ENCODE data around the gene DOK4. TPM values are rescaled to one million over a fixed set of nuclear protein-coding genes. Genes with fewer than 3 reads are reported as not detected.

DOK4 gene
- total and polyA plus RNA-seq, 2 experiments from 2014 or later: 11.4 to 29.1 TPM

GRCh38 chr16:57503366-57503765 lies 17.1 kb upstream of the DOK4 start (continued):
- TF ChIP-seq, protein P1, sequence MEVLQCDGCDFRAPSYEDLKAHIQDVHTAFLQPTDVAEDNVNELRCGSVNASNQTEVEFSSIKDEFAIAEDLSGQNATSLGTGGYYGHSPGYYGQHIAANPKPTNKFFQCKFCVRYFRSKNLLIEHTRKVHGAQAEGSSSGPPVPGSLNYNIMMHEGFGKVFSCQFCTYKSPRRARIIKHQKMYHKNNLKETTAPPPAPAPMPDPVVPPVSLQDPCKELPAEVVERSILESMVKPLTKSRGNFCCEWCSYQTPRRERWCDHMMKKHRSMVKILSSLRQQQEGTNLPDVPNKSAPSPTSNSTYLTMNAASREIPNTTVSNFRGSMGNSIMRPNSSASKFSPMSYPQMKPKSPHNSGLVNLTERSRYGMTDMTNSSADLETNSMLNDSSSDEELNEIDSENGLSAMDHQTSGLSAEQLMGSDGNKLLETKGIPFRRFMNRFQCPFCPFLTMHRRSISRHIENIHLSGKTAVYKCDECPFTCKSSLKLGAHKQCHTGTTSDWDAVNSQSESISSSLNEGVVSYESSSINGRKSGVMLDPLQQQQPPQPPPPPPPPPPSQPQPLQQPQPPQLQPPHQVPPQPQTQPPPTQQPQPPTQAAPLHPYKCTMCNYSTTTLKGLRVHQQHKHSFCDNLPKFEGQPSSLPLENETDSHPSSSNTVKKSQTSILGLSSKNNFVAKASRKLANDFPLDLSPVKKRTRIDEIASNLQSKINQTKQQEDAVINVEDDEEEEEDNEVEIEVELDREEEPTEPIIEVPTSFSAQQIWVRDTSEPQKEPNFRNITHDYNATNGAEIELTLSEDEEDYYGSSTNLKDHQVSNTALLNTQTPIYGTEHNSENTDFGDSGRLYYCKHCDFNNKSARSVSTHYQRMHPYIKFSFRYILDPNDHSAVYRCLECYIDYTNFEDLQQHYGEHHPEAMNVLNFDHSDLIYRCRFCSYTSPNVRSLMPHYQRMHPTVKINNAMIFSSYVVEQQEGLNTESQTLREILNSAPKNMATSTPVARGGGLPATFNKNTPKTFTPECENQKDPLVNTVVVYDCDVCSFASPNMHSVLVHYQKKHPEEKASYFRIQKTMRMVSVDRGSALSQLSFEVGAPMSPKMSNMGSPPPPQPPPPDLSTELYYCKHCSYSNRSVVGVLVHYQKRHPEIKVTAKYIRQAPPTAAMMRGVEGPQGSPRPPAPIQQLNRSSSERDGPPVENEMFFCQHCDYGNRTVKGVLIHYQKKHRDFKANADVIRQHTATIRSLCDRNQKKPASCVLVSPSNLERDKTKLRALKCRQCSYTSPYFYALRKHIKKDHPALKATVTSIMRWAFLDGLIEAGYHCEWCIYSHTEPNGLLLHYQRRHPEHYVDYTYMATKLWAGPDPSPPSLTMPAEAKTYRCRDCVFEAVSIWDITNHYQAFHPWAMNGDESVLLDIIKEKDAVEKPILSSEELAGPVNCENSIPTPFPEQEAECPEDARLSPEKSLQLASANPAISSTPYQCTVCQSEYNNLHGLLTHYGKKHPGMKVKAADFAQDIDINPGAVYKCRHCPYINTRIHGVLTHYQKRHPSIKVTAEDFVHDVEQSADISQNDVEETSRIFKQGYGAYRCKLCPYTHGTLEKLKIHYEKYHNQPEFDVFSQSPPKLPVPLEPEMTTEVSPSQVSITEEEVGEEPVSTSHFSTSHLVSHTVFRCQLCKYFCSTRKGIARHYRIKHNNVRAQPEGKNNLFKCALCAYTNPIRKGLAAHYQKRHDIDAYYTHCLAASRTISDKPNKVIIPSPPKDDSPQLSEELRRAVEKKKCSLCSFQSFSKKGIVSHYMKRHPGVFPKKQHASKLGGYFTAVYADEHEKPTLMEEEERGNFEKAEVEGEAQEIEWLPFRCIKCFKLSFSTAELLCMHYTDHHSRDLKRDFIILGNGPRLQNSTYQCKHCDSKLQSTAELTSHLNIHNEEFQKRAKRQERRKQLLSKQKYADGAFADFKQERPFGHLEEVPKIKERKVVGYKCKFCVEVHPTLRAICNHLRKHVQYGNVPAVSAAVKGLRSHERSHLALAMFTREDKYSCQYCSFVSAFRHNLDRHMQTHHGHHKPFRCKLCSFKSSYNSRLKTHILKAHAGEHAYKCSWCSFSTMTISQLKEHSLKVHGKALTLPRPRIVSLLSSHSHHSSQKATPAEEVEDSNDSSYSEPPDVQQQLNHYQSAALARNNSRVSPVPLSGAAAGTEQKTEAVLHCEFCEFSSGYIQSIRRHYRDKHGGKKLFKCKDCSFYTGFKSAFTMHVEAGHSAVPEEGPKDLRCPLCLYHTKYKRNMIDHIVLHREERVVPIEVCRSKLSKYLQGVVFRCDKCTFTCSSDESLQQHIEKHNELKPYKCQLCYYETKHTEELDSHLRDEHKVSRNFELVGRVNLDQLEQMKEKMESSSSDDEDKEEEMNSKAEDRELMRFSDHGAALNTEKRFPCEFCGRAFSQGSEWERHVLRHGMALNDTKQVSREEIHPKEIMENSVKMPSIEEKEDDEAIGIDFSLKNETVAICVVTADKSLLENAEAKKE (CRISPR knock-in tag; IDR thresholded peaks at IDR 0.05): no peak
- TF ChIP-seq NANOG (IDR thresholded peaks at IDR 0.05; ENCODE audit: borderline replicate concordance): no peak
- no peak for TF ChIP-seq ZNF114 (CRISPR knock-in tag; IDR thresholded peaks at IDR 0.05)
- TF ChIP-seq, protein P2, sequence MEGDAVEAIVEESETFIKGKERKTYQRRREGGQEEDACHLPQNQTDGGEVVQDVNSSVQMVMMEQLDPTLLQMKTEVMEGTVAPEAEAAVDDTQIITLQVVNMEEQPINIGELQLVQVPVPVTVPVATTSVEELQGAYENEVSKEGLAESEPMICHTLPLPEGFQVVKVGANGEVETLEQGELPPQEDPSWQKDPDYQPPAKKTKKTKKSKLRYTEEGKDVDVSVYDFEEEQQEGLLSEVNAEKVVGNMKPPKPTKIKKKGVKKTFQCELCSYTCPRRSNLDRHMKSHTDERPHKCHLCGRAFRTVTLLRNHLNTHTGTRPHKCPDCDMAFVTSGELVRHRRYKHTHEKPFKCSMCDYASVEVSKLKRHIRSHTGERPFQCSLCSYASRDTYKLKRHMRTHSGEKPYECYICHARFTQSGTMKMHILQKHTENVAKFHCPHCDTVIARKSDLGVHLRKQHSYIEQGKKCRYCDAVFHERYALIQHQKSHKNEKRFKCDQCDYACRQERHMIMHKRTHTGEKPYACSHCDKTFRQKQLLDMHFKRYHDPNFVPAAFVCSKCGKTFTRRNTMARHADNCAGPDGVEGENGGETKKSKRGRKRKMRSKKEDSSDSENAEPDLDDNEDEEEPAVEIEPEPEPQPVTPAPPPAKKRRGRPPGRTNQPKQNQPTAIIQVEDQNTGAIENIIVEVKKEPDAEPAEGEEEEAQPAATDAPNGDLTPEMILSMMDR (conservative IDR thresholded peaks at IDR 0.05; ENCODE audit: low read depth in 2 of 2): no peak
- TF ChIP-seq REST (IDR thresholded peaks at IDR 0.05; ENCODE audit: unreplicated experiment): no peak
- no peak for TF ChIP-seq STAT1 (IDR thresholded peaks at IDR 0.05; ENCODE audit: unreplicated experiment)
